Astrocyte (in vitro differentiated cells and primary cell): Measurements from ENCODE around the gene ZCCHC3. TPM values are rescaled to one million over a fixed set of nuclear protein-coding genes. Genes with fewer than 3 reads are reported as not detected.
"Not testable (repeated sequence)": the region's sequence is repeated elsewhere in the genome, so short reads cannot be mapped to it uniquely, and the experiment has no call there.

Experiments used
- DNase-seq: peaks from one replicate; pipeline ENCODE4 v3.0.0-alpha.2; 2010; ENCODE audit warnings: low read depth
- FAIRE-seq: peaks from 2 replicates; lab custom pipeline; 2011; peaks lifted over from hg19 to GRCh38; lab: Jason Lieb, UNC
- H2AFZ ChIP-seq: 2 replicates; pipeline ENCODE4 v1.6.0; 2012; ENCODE audit warnings: low read depth, low read length, inconsistent platforms
- H3K27ac ChIP-seq: 2 replicates; pipeline ENCODE4 v1.5.1; 2011; ENCODE audit warnings: low read depth, low read length, inconsistent platforms
- H3K27me3 ChIP-seq: 2 replicates; pipeline ENCODE4 v1.6.0; 2011; ENCODE audit warnings: low read length, inconsistent platforms; ENCODE audit not compliant: insufficient read depth
- H3K36me3 ChIP-seq: 2 replicates; pipeline ENCODE4 v1.5.1; 2011; ENCODE audit warnings: low read length, inconsistent platforms; ENCODE audit not compliant: insufficient read depth
- H3K4me1 ChIP-seq: 2 replicates; pipeline ENCODE4 v1.5.1; 2011; ENCODE audit warnings: low read length, inconsistent platforms; ENCODE audit not compliant: insufficient read depth
- H3K4me2 ChIP-seq: 2 replicates; pipeline ENCODE4 v1.6.0; 2012; ENCODE audit warnings: low read length, inconsistent platforms
- H3K4me3 ChIP-seq: 2 replicates; pipeline ENCODE4 v1.5.1; 2011; ENCODE audit warnings: low read depth, mild to moderate bottlenecking, low read length, inconsistent platforms; ENCODE audit not compliant: insufficient read depth
- H3K79me2 ChIP-seq: 2 replicates; pipeline ENCODE4 v1.6.0; 2012; ENCODE audit warnings: mild to moderate bottlenecking, low read length, inconsistent platforms; ENCODE audit not compliant: insufficient read depth
- H3K9ac ChIP-seq: 2 replicates; pipeline ENCODE4 v1.6.0; 2012; ENCODE audit warnings: mild to moderate bottlenecking, low read length, inconsistent platforms
- H3K9me3 ChIP-seq: 2 replicates; pipeline ENCODE4 v1.5.1; 2012; ENCODE audit warnings: low read depth, mild to moderate bottlenecking, low read length, inconsistent platforms; ENCODE audit not compliant: insufficient read depth
- H4K20me1 ChIP-seq: 2 replicates; pipeline ENCODE4 v1.6.0; 2012; ENCODE audit warnings: low read length, inconsistent platforms; ENCODE audit not compliant: insufficient read depth
- H3K27ac Mint-ChIP-seq: one replicate; pipeline ENCODE4 v1.8.0; 2021; ENCODE audit warnings: mild to moderate bottlenecking, mixed read lengths; ENCODE audit not compliant: unreplicated experiment
- H3K27me3 Mint-ChIP-seq: one replicate; pipeline ENCODE4 v1.8.0; 2021; ENCODE audit warnings: low read depth, mixed read lengths; ENCODE audit not compliant: unreplicated experiment
- H3K36me3 Mint-ChIP-seq: one replicate; pipeline ENCODE4 v1.8.0; 2021; ENCODE audit warnings: low read depth, mixed read lengths; ENCODE audit not compliant: unreplicated experiment
- H3K4me1 Mint-ChIP-seq: one replicate; pipeline ENCODE4 v1.8.0; 2021; ENCODE audit warnings: low read depth, mixed read lengths; ENCODE audit not compliant: unreplicated experiment
- H3K4me3 Mint-ChIP-seq: one replicate; pipeline ENCODE4 v1.8.0; 2021; ENCODE audit warnings: mild to moderate bottlenecking, moderate library complexity, mixed read lengths; ENCODE audit not compliant: unreplicated experiment
- H3K9me3 Mint-ChIP-seq: one replicate; pipeline ENCODE4 v1.8.0; 2021; ENCODE audit warnings: mild to moderate bottlenecking, mixed read lengths; ENCODE audit not compliant: unreplicated experiment
- CTCF ChIP-seq: IDR thresholded peaks from 2 replicates; pipeline ENCODE4 v1.5.1; 2011; ENCODE audit warnings: low read depth, mild to moderate bottlenecking, inconsistent platforms, low read length, moderate library complexity; ENCODE audit not compliant: insufficient read depth
- EZH2 ChIP-seq: IDR thresholded peaks from 2 replicates; pipeline ENCODE4 v1.6.1; 2012; ENCODE audit warnings: mild to moderate bottlenecking, low read length, inconsistent platforms; ENCODE audit not compliant: insufficient read depth
- total RNA-seq: library from RNA; stranded (reverse); gene quantifications from 2 replicates; pipeline ENCODE4 v1.2.1, GENCODE V29; 2021

Gene ZCCHC3
- total RNA-seq, 1 donor from 2014 or later: 18.6 TPM

GRCh38 chr20:330233-331149 is 33.1 kb downstream of the ZCCHC3 start:
- Mint-ChIP-seq H3K9me3 (no peaks in the 10 kb centered on the region), H3K36me3 (peaks cover 12% of the 10 kb centered on the region), H3K27ac (peak overlapping the region; percentile 75), H3K4me1 (peaks cover 27% of the 10 kb centered on the region), H3K27me3 (no peaks in the 10 kb centered on the region), H3K4me3 (peak overlapping the region; percentile 62)
- Histone ChIP-seq H3K36me3 (no peaks in the 10 kb centered on the region), H3K4me2 (peak overlapping the region; percentile 22), H3K27me3 (no peaks in the 10 kb centered on the region), H3K4me3 (no peak overlapping the region), H3K27ac (no peak overlapping the region), H4K20me1 (peaks cover 45% of the 10 kb centered on the region), H3K79me2 (peaks cover 25% of the 10 kb centered on the region), H2AFZ (no peak overlapping the region), H3K9me3 (no peaks in the 10 kb centered on the region), H3K9ac (no peak overlapping the region), H3K4me1 (peaks cover 31% of the 10 kb centered on the region)
- FAIRE-seq: peak; percentile 23
- DNase-seq: peak; percentile 46
- TF ChIP-seq EZH2 (no peak), CTCF (peak; percentile 91)

DNA sequence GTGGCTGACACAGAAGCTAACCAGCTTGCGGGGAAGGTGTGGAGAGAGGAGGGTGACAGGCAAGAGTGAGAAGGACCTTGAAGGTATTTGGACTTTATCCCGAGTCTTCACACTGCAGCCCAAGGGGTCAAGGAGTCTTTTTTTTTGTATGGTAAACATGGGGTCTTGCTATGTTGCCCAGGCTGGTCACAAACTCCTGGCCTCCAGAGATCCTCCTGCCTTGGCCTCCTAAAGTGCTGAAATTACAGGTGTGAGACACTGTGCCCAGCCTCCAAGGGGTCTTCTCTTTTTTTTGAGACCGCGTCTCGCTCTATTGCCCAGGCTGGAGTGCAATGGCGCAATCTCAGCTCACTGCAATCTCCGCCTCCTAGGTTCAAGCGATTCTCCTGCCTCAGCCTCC is 37.2 kb downstream of the ZCCHC3 start:
- no peak overlapping the region for H3K27ac ChIP-seq
- Mint-ChIP-seq H3K9me3 (no peaks in the 10 kb centered on the region), H3K4me1 (peaks cover 13% of the 10 kb centered on the region), H3K4me3 (no peak overlapping the region), H3K27ac (no peak overlapping the region), H3K27me3 (no peaks in the 10 kb centered on the region), H3K36me3 (peaks cover 12% of the 10 kb centered on the region)
- H2AFZ ChIP-seq: no peak overlapping the region
- no peaks in the 10 kb centered on the region for H3K9me3 ChIP-seq
- no peak overlapping the region for H3K4me3 ChIP-seq
- no peak overlapping the region for H3K4me2 ChIP-seq
- no peak for DNase-seq
- FAIRE-seq: no peak
- no peak overlapping the region for H3K9ac ChIP-seq
- H4K20me1 ChIP-seq: peaks cover 23% of the 10 kb centered on the region
- H3K4me1 ChIP-seq: peaks cover 13% of the 10 kb centered on the region
- no peaks in the 10 kb centered on the region for H3K36me3 ChIP-seq
- no peak for TF ChIP-seq CTCF
- no peak for TF ChIP-seq EZH2
- H3K79me2 ChIP-seq: peaks cover 5% of the 10 kb centered on the region
- no peaks in the 10 kb centered on the region for H3K27me3 ChIP-seq

DNA sequence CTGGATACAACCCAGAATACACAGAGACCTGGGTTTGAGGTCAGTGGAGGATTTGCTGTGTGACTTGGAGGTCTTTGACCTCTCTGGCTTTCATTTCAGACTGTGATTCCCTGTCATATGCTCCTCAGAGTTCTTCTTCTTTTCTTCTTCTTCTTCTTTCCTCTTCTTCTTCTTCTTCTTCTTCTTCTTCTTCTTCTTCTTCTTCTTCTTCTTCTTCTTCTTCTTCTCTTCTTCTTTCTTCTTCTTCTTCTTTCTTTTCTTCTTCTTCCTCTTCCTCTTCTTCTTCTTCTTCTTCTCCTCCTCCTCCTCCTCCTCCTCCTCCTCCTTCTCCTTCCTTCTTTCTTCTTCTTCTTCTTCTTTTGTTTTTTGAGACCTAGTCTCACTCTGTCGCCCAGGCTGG is 38.7 kb downstream of the ZCCHC3 start:
- H3K27ac ChIP-seq, H3K27me3 Mint-ChIP-seq, H3K79me2 ChIP-seq, DNase-seq, H3K4me2 ChIP-seq, H3K4me1 ChIP-seq, H3K4me1 Mint-ChIP-seq, H3K9ac ChIP-seq, H3K36me3 ChIP-seq, H3K4me3 Mint-ChIP-seq, FAIRE-seq, H3K27ac Mint-ChIP-seq, H3K27me3 ChIP-seq, H3K9me3 Mint-ChIP-seq, H3K9me3 ChIP-seq, H3K36me3 Mint-ChIP-seq, H3K4me3 ChIP-seq, H4K20me1 ChIP-seq, H2AFZ ChIP-seq: not testable (repeated sequence)
